Daoy (cell line): ENCODE results near the gene TMEM94. TPM values are rescaled to one million over a fixed set of nuclear protein-coding genes. Genes with fewer than 3 reads are reported as not detected.
"Not testable (repeated sequence)": the region's sequence is repeated elsewhere in the genome, so short reads cannot be mapped to it uniquely, and the experiment has no call there.

Experiments used
- DNase-seq: peaks from one replicate; pipeline ENCODE4 v3.0.0-alpha.2; 2015; ENCODE audit warnings: low read depth
- total RNA-seq: library from RNA; depleted of rRNA; stranded (reverse); fragments of >200 nt; shearing (Covaris generic); gene quantifications from 2 replicates; pipeline ENCODE4 v1.2.3, GENCODE V29; 2014

Gene TMEM94
- total RNA-seq, 1 experiment from 2014 or later = 30.5 TPM

DNA sequence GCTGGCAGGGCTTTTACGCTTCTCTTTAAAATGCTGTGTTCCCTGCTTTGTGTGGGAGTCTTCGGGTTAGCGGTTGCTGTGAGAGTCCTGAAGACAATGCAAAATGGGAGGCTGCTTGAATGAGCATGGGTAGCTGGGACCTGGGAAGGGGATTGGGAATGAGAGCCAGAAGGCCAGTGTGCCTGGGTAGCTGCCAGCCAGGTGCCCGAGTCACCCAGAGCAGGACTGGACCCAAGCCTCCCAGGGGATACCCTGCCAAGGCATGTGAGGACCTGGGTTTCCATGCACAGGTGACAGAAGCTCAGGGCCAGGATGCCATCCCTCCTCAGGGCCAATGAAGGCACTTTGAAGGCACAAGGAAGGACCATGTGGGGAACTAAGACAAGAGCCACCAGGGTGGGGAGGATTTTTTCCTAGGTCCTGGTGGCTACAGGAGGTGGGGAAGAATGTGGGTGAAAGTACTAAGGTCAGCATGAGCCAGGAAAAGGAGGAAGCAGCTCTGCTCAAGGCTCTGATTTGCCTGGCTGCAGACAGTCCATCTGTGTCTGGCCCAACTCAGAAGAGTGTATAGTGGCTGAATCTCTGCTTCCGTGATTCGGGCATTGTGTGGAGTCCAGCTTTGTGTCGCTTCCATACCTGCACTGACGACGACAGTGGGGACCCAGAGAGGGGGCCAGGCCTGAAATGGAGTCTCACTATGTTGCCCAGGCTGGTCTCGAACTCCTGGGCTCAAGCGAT, 20.5 kb downstream of the TMEM94 start:
- no peak for DNase-seq

DNA sequence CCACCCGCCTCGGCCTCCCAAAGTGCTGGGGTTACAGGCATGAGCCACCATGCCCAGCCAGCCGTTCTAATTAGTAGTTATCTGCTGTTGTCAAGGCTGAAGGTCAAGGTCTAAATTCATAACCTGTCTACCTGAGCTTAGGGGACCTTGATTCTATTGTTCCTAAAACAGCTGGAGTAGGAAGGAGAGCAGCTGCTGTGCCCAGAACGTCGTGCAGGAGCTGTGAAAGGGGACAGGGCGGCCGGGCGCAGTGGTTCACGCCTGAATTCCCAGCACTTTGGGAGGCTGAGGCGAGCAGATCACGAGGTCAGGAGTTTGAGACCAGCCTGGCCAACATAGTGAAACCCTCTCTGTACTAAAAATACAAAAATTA, 21.0 kb downstream of the TMEM94 start:
- not testable (repeated sequence) for DNase-seq

DNA sequence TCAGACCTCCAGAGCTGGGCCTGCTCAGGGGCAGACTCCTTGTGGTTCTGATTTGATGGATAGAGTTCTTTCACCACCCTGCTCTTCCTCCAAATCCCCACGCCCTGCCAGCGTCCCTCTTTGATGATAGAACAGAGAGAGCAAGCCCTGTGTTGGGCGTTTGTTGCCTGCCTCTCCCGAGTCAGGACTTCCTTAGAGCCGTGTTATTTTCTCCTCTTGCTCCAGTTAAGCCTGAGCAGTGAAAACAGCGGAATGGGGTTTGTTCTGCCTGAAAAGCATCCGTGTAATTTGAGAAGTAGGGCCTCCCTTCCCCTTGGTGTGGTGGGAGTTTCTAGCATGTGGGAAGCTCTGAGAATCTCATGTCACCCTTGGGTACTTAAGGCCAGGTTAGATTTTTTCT, 22.1 kb downstream of the TMEM94 start:
- no peak for DNase-seq

DNA sequence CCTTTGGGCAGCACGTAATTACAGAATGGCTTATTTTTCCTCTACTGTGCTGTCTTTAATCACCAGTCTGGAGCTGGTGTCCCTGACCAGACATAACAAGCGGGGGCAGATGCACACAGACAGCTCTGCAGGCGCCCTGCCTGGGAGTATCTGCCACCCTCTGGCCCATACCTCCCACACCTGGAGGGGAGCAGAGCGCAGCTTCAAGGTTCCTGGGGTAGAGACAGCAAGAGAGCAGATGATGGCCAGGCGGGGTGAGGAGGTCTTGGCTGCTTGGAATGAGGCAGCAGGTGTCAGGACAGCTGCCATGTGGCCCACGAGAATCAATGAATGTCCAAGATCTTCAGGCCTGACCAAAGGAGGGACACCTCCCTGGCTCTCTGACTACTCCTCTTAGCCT, 23.8 kb downstream of the TMEM94 start:
- DNase-seq = no peak

DNA sequence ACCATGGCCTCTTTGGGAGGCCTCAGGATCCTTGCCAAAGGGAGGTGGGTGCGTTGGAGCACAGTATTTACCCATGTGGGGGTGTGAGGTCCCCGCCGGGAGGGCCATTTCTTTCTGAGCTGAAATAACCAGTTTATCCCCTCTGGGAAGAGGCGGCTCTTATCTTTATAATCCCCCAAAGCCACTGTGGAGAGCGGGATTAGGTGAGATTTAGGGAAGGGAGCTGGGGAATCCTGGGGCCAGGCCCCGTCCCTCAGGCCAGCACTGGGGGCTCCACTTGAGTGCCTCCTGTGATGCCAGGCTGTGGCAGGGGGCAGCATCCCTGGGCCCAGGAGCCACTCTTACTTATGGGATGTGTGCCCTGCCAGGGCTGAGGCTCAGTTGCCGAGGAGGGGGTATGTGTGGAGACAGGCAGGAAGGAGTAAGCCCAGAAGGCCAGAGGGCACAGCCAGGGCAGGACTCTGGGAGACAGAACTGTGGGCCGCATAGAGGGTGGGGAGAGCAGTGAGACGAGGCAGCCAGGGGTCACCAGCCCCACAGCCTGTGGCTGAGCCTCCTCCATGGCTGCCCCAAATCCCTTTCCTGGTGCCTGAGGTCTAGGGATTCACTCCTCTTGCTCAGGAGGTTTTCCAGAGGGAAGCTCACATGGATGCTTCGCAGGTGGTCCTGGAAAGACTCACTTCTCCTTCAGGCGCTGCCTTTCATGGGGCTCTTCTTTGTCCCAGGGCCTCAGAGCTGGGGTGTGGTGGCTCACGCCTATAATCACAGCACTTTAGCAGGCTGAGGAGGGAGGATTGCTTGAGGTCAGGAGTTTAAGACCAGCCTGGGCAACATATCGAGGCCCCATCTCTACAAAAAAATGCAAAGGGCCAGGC, 25.0 kb downstream of the TMEM94 start:
- DNase-seq = no peak

DNA sequence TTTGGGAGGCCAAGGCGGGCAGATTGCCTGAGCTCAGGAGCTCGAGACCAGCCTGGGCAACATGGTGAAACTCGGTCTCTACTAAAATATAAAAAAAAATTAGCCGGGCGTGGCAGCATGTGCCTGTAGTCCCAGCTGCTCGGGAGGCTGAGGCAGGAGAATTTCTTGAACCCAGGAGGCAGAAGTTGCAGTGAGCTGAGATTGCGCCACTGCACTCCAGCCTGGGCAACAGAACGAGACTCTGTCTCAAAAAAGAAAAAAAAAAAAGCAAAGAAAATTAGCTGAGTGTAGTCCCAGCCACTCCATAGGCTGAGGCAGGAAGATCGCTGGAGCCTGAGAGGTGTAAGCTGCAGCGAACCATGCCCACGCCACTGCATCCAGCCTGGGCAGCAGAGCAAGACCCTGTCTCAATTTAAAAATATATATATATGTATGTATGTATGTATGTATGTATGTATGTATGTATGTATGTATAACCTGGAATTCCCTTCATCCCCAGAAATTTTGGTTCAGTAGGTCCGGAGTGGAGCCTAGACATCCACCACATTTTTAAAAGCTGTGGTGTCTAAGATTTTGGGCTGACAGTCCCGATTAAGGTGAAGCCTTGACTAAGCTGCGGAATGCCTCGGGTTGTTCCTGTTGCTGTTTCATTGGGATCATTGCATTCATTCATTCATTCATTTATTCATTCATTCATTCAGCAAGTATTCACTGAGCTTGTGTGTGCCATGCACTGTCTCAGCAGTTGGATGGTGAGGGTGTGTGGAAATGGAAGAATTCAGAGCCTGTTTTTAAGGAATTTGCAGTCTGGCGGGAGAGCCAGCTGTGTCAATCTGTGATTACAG, 25.9 kb downstream of the TMEM94 start:
- DNase-seq = no peak

DNA sequence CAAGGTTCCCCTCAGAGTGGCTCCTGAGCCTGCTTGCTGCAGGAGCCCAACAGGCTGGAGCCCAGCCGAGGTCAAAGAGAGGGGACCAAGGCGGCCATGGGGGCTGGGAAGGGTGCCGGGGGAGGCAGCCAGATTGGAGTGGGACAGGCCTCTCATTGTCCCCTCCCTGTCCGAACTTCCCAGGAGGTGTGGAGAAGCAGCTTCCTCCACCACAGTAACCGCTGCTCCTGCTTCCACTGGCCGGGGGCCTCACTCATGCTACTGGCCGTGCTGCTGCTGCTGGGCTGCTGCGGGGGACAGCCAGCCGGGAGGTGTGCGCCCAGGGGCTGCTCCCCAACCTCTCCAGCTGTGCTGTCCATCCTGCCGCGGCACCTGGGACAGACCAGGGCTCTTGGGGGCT, 29.3 kb downstream of the TMEM94 start:
- no peak for DNase-seq

DNA sequence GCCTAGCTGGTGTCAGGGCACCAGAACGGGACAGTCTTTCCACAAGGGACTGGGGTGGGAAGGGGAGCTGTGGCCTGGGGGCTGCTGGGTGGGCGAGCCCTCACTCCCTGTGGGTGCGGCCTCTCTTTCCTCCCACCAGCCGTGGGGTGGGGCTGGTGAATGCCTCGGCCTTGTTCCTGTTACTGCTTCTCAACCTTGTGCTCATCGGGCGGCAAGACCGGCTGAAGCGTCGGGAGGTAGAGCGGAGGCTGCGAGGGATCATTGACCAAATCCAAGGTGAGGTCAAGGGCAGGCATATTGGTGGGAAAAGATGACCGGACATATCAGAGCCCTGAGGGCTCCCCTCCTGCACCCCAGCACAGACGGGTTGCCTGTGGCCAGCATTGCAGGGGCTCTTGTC, 29.7 kb downstream of the TMEM94 start:
- DNase-seq = no peak

DNA sequence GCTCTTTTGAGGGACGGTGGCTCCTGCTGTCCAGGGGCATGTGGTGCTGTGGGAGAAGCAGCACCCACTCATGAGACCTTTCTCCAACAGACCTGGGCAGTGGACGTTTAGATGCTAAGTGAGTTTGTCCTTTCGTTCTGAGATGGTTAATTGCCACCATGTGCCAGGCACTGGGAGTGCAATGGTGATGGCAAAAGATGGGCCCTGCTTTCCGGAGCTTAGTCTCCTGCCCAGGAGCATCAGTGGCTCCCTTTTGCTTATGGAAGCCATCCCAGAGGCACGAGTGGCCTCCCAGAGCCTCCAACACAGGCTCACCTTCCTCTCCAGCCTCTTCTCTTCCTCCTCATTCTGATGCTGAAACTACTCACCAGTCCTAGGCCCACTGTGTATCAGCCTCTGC, 30.5 kb downstream of the TMEM94 start:
- DNase-seq = no peak

DNA sequence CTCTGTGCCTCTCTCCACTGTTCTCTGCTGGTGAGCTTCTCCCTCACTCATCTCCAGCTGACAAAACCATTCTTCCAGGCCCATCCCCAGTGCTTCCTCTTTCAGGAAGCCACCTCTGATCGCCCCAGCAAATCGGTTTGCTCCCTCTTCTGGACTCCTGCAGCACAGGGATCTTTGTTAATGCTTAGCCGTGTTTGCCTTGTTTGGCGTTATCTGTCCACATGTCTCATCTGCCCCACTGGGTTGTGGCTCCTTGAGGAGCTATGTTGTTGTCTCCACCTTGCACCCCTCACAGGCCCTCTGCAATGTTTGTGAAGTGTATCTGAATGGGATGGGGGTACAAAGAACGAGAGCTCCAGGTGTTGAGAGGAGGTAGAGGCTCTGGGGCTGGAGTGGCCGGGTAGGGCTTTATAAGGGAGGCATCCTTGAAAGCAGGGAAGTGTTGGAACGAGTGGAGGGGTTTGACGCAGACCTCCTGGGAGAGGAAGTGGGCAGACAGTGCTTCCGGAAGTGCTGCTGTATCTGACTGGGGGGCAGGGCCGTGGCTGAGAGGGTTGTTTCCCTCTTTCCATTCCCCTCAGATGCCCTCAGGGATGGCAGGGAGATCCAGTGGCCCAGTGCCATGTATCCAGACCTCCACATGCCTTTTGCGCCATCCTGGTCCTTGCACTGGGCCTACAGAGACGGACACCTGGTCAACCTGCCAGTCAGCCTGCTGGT, 31.1 kb downstream of the TMEM94 start:
- DNase-seq = peak; percentile 61

DNA sequence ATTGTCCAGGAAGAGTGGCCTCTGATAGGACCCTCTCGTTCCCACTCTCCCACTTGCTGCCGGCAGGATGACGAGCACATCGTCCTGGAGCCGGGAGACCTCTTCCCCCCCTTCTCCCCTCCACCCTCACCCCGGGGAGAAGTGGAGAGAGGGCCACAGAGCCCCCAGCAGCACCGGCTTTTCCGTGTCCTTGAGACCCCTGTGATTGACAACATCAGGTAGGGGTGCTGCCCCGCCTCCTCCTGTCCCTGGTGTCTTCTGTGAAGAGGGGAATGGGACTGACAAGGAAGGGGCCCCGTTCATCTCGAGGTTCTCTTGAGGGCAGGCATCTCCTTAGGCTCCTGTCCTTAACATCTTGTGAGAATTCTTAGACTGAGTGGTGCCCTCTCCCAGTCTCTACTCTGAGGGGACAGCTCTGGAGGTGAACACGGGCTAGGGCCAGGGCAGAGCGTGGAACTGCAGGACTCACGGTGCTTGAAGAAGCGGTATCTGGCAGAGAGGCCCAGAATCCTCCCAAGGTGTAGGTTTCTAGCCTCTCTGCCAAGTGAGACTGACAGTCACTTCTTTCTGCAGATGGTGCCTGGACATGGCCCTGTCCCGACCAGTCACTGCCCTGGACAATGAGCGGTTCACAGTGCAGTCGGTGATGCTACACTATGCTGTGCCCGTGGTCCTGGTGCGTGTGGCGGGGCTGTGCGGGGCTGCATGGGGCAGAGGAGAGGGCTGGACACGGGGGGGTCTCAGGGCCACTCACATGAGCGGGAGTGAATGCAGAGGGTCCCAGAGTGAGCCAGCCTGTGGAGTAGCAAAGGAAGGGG, 32.5 kb downstream of the TMEM94 start:
- no peak for DNase-seq

DNA sequence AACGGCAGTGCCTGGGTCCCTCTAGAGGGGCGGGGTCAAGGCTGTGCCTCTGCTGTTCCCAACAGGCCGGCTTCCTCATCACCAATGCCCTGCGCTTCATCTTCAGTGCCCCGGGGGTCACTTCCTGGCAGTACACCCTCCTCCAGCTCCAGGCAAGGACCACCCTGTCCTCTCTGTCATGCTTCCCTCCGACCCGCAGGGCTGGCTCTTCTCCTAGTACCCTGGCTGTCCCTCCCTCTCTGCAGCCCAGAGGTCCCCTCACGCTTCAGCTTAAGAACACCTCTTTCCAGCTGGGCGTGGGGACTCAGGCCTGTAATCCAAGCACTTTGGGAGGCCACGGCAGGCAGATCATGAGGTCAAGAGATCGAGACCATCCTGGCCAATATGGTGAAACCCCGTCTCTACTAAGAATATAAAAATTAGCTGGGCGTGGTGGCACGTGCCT, 33.1 kb downstream of the TMEM94 start:
- DNase-seq = no peak

DNA sequence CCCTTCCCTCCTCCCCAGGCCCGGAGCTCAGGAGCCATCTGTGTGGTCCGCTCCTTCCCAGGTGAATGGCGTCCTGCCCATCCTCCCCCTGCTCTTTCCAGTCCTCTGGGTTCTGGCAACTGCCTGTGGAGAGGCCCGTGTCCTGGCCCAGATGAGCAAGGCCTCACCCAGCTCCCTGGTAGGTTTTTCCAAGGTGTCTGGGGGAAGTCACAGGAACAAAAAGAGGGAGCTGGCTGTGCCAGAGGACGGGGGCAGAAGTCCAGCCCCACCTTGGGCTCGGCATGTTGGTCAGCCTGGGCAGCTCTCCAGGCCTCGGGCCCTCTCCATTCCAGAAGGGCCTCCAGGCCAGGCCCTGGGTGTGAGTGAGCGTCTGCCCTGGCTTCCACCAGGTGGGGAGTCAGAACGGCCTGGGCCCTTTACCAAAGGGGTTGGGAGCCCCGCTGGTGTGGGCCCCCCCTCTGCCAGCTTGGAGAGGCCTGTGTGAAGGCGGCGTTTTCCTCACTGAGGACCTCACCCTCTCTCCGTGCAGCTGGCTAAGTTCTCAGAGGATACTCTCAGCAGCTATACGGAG, 33.8 kb downstream of the TMEM94 start:
- DNase-seq = no peak

DNA sequence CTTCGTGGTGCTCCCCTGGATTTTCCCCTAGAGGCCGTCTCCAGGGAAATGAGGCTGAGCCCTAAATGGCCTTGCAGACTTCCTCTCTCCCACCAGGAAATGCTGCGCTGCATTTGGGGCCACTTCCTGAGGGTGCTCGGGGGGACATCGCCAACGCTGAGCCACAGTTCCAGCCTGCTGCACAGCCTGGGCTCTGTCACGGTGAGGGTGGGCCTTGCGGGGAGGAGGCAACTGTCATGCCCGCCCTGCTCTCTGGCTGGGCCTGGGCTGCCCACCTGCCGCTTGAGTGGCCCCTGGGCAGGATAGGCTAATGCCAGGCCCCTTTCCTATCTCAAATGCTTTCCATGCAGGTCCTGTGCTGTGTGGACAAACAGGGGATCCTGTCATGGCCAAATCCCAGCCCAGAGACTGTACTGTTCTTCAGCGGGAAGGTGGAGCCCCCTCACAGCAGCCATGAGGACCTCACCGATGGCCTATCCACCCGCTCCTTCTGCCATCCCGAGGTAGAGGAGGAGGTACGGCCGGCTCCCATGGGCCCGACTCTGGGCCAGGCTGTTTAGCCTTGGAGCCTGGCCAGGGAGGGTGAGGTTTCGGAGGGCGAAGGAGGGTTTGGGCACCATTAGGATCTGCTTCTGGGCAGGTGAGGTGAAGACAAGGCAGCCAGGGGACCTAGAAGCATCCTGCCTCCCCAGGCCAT, 34.7 kb downstream of the TMEM94 start:
- DNase-seq = no peak

DNA sequence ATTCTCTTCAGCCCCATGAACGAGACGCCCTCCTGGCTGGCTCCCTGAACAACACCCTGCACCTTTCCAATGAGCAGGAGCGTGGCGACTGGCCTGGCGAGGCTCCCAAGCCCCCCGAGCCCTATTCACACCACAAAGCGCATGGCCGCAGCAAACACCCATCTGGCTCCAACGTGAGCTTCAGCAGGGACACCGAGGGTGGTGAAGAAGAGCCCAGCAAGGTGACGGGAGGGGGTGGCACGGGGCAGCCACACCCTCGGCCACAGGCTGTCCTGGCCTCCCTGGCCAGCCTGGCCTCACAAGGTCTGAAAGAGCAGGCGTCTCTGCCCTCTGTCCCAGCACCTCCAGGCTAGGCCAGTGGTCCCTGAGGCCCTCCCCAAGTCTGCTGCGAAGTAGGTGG, 35.2 kb downstream of the TMEM94 start:
- DNase-seq = no peak

DNA sequence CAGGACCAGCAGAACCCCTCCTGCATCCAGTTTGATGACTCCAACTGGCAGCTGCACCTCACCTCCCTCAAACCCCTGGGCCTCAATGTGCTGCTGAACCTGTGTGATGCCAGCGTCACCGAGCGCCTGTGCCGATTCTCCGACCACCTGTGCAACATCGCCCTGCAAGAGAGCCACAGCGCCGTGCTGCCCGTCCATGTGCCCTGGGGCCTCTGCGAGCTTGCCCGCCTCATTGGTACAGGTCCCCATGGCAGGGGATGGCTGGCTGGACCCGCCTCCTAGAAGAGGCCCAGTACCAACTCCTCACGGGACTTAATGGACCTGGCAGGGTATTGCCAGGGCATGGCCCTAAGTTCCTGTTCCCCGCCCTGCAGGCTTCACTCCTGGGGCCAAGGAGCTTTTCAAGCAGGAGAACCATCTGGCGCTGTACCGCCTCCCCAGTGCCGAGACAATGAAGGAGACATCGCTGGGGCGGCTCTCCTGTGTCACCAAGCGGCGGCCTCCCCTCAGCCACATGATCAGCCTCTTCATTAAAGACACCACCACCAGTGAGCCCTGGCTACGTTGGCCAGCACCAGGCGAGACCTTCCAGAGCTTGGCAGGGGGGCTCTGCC, 36.2 kb downstream of the TMEM94 start:
- no peak for DNase-seq

DNA sequence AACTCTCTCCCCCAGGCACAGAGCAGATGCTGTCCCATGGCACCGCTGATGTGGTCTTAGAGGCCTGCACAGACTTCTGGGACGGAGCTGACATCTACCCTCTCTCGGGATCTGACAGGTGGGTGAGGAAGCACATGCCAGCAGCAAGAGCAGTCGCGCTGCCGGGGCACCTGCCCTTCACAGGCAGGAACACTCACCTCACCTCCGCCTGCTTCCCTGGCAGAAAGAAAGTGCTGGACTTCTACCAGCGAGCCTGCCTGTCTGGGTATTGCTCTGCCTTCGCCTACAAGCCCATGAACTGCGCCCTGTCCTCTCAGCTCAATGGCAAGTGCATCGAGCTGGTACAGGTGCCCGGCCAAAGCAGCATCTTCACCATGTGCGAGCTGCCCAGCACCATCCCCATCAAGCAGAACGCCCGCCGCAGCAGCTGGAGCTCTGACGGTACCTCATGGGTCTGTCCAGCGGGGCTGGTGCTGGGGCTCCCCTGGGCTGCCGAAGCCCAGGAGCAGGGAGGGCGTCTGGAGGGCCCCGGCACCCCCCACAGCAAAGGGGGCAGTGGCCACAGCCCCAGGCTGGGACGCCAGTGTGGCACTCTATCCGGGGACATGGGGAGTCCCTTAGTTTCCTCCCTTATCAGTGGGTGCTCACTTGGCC, 37.2 kb downstream of the TMEM94 start:
- DNase-seq = no peak

DNA sequence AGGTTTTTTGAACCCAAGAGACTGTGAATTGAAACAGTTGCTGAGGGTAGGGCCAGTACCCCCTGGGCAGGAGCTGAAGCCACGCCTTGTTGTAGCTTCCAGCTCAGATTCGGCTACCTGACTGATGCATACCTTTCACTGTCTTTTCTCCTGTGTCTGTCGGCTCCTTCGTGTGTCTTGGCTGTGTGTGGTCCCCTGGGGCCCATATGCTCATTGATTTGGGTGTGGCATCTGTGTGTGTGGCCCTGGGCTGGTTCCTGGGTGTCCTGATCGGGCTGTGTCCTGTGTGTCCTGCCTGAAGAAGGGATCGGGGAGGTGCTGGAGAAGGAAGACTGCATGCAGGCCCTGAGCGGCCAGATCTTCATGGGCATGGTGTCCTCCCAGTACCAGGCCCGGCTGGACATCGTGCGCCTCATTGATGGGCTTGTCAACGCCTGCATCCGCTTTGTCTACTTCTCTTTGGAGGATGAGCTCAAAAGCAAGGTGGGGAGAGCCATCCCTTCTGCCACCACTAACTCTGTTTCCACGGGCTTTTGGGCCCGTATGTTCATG, 38.0 kb downstream of the TMEM94 start:
- DNase-seq = no peak
